NT2/D1 (cell line): Measurements from ENCODE around the gene MPG.
A peak's percentile ranks its signal among the peaks of the same experiment; 100 is the strongest.

ENCODE experiments used
- DNase-seq: peaks from one replicate; pipeline ENCODE4 v3.0.0-alpha.2; 2011; ENCODE audit warnings: low read depth, low spot score
- H3K27me3 ChIP-seq: 2 replicates; pipeline ENCODE4 v1.6.0; 2011; ENCODE audit warnings: mild to moderate bottlenecking; ENCODE audit not compliant: insufficient read length, insufficient read depth
- H3K36me3 ChIP-seq: 2 replicates; pipeline ENCODE4 v1.6.1; 2011; ENCODE audit warnings: mild to moderate bottlenecking, low read length, mixed read lengths; ENCODE audit not compliant: insufficient read depth, insufficient read length
- H3K4me1 ChIP-seq: 2 replicates; pipeline ENCODE4 v1.5.1; 2011; ENCODE audit not compliant: insufficient read depth, insufficient read length
- H3K4me3 ChIP-seq: 2 replicates; pipeline ENCODE4 v1.5.1; 2011; ENCODE audit warnings: low read depth; ENCODE audit not compliant: insufficient read length
- H3K9ac ChIP-seq: 2 replicates; pipeline ENCODE4 v1.6.0; 2011; ENCODE audit warnings: low read depth; ENCODE audit not compliant: insufficient read length
- H3K9me3 ChIP-seq: 2 replicates; pipeline ENCODE4 v1.5.1; 2011; ENCODE audit warnings: mild to moderate bottlenecking, low read length; ENCODE audit not compliant: insufficient read depth
- SUZ12 ChIP-seq: IDR thresholded peaks from 2 replicates; pipeline ENCODE4 v1.6.1; 2011; ENCODE audit not compliant: insufficient read length, insufficient read depth; ENCODE audit errors: extremely low read depth
- YY1 ChIP-seq: IDR thresholded peaks from 2 replicates; pipeline ENCODE4 v1.6.1; 2011; ENCODE audit not compliant: insufficient read length, insufficient read depth
- ZNF274 ChIP-seq: IDR thresholded peaks from 2 replicates; pipeline ENCODE4 v1.6.1; 2011; ENCODE audit warnings: mild to moderate bottlenecking, low read depth, low read length

The MPG gene

DNA sequence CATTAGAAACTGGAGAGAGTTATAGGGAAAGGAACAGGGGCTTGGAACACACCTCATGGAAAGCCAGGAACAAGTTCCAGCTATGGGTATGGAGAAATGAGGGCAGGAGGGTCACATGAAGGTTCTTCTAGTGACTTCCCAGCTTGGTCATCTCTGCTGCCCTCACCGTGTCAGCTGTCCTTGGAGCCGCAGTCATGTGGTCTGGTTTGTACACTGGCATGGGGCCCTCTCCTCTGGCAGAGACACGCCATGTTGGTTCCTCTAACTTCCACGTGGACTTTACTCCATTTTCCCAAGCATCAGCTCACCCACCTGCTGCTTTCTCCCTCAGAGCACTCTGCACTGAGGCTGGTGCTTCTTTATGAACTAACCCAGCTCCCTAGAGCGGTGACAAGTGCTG, 26.3 kb downstream of the MPG start:
- Histone ChIP-seq H3K4me1 (peaks cover 13% of the 10 kb centered on the region), H3K27me3 (no peaks in the 10 kb centered on the region), H3K9me3 (no peaks in the 10 kb centered on the region), H3K4me3 (no peak overlapping the region), H3K36me3 (peaks cover 58% of the 10 kb centered on the region), H3K9ac (no peak overlapping the region)
- DNase-seq, result no peak
- TF ChIP-seq YY1, result no peak
- TF ChIP-seq SUZ12, result no peak
- no peak for TF ChIP-seq ZNF274

DNA sequence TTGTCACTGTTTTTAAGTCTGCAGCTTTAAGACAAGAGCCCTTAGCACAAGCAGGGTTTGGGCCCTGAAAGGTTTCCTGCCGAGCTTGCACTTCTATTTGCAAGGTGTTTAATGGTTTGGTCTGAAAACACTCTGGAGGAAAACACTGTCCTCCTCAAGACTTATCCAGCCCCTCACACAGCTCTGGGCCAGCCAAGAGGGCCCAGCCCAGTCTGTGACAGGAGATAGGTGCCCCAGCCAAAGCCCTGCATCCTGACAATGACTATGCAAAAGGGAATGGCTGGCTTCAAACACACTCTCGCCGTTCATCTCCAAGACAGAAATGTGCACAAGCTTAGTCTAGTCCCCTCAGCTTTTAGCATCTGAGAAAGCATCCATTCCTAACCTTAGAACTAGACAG, 26.9 kb downstream of the MPG start:
- Histone ChIP-seq H3K9me3 (no peaks in the 10 kb centered on the region), H3K9ac (no peak overlapping the region), H3K4me3 (no peak overlapping the region), H3K36me3 (peaks cover 63% of the 10 kb centered on the region), H3K4me1 (peaks cover 13% of the 10 kb centered on the region), H3K27me3 (no peaks in the 10 kb centered on the region)
- no peak for DNase-seq
- TF ChIP-seq SUZ12 (no peak), YY1 (no peak), ZNF274 (no peak)

DNA sequence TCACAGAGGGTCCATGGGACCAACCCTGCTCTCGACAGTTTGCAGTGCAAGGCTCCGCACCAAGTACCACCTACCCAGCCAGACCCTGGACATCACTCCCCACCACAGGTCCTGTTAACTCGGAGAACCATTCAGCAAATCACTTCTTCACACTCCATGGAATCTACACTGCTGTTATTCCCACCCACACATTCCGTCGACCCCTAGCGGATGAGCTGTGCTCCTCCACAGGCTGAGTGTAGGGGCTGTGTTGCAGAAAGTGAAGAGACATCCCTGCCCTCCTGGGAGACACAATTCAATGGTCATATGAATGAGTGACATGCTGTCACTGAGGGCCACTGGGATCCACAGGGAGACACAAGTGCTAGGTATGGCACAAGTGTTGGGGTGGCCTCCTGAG, 27.5 kb downstream of the MPG start:
- H3K4me3 ChIP-seq, result no peak overlapping the region
- peaks cover 69% of the 10 kb centered on the region for H3K36me3 ChIP-seq
- TF ChIP-seq ZNF274, result no peak
- no peak for TF ChIP-seq YY1
- no peak for TF ChIP-seq SUZ12
- H3K9me3 ChIP-seq, result no peaks in the 10 kb centered on the region
- H3K9ac ChIP-seq, result no peak overlapping the region
- H3K27me3 ChIP-seq, result no peaks in the 10 kb centered on the region
- peaks cover 11% of the 10 kb centered on the region for H3K4me1 ChIP-seq
- no peak for DNase-seq

DNA sequence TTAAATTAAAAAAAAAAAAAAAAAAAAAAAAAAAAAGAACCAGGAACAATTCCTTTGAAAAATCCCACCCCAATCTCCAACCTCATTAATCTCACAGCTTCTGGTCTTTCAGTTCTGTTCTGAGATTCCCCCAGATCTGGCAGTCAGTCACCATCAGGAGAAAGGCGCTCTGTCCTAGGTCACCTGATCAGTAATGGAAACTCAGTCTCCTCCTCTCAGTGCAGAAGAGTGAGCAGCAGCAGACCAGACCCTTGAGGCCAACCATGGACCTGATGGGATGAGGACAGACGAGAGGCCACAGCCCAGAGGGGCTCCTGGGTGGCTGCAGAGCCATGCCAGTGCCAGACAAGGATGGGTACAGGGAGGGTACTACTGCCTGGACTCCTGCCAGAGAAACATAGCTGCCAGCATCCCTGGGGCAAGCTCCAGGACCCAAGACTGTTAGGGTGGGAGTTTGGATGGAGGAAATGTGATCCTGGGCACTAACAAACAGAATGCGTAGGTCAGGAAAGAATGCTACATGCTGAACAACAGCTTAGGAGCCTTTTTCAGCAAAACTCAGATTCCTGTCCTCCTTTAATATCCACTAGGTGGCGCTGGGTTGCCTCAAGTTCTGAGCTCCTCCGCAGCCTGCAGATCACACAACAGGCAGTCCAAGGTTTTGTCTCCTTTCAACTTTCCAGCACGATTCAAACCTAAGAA, 28.7 kb downstream of the MPG start:
- H3K4me1 ChIP-seq, result peaks cover 11% of the 10 kb centered on the region
- peak; percentile 74 for DNase-seq
- no peaks in the 10 kb centered on the region for H3K9me3 ChIP-seq
- no peaks in the 10 kb centered on the region for H3K27me3 ChIP-seq
- peak overlapping the region; percentile 11 for H3K9ac ChIP-seq
- TF ChIP-seq YY1 (no peak), SUZ12 (no peak), ZNF274 (no peak)
- peaks cover 67% of the 10 kb centered on the region for H3K36me3 ChIP-seq
- H3K4me3 ChIP-seq, result no peak overlapping the region

DNA sequence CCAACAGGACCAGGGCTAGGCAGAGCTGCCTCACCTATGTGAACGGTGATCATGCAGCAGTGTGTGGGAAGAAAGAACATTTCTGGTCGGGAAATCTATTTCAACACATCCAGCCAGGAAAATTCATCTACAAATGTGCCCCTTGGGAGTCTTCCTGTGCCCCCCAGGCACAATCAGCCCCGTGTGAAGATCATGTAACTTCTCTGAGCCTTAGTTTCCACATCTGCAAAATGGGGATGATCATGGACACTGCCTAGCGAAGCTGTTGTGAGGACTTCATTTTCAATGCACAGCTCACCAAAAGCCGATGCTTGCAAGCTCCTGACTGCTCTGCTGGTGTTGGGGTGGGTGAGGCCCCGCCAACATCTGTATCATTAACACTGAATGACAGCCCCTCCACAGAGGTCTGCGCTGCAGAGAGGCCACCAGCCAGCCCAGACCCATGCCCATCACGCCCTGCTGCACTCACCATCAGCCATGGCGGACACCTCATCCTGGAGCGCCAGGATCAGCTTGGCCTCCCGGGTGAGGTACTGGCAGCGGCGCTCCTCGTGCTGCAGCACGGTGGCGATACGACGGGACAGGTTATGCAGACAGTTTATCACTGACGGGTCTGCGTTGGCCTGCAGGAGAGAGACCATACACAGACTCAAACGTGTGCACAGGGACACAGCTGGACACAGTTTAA, 34.3 kb downstream of the MPG start:
- TF ChIP-seq ZNF274 (no peak), SUZ12 (no peak), YY1 (no peak)
- Histone ChIP-seq H3K9me3 (no peaks in the 10 kb centered on the region), H3K4me3 (no peak overlapping the region), H3K9ac (no peak overlapping the region), H3K27me3 (no peaks in the 10 kb centered on the region), H3K4me1 (peaks cover 8% of the 10 kb centered on the region), H3K36me3 (peaks cover 52% of the 10 kb centered on the region)
- no peak for DNase-seq

DNA sequence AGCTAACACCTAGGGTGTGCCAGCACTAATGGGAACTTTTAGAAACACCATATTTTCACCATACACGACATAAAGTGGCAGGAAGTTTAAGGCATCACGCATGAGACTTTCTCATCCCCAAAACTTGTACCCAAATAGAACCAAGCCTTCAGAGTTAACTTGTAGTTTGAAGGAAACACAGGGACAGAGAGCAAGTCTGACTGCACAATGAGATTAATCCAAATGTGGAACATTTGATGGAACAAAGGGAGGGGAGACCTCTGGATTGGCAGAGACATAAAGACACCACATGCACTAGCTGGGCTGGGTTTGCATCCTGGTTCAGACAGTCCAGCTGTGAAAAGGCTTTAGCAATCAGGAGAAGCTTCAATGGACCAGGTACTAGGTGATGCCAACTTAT, 36.3 kb downstream of the MPG start:
- DNase-seq, result no peak
- peaks cover 44% of the 10 kb centered on the region for H3K36me3 ChIP-seq
- TF ChIP-seq SUZ12, result no peak
- no peak for TF ChIP-seq YY1
- no peak for TF ChIP-seq ZNF274

DNA sequence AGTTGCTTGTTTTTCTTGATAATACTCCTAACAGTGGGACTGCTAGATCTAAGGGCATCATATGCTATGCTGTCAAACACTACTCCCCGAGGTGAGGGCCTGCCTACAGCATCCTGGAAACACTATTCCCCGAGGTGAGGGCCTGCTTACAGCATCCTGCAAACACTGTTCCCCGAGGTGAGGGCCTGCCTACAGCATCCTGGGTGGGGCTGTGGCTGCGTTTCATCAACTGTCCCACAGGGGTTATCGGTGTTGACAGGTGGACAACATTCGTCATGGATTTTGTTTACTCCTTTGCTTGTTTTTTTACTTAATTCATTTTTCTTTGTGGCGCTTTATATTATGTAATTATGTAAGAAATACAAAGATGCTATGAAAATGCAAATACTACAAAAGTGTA, 38.0 kb downstream of the MPG start:
- Histone ChIP-seq H3K9ac (no peak overlapping the region), H3K4me3 (no peak overlapping the region), H3K27me3 (no peaks in the 10 kb centered on the region), H3K36me3 (peaks cover 31% of the 10 kb centered on the region), H3K4me1 (peaks cover 14% of the 10 kb centered on the region), H3K9me3 (no peaks in the 10 kb centered on the region)
- DNase-seq, result no peak
- no peak for TF ChIP-seq SUZ12
- no peak for TF ChIP-seq ZNF274
- no peak for TF ChIP-seq YY1

More for the DNA sequence above, 36.3 kb downstream of the MPG start:
- no peaks in the 10 kb centered on the region for H3K9me3 ChIP-seq
- peaks cover 14% of the 10 kb centered on the region for H3K4me1 ChIP-seq
- no peak overlapping the region for H3K9ac ChIP-seq
- H3K4me3 ChIP-seq, result no peak overlapping the region
- H3K27me3 ChIP-seq, result no peaks in the 10 kb centered on the region
